ENCODE data around the gene SLC7A1.

GRCh38 chr13:29543230-29544215, 52.0 kb downstream of the SLC7A1 start:
- TF ChIP-seq CTCF (IDR thresholded peaks at IDR 0.05; ENCODE audit: low read depth, low read length, poor library complexity, severe bottlenecking): no peak
- TF ChIP-seq EZH2phosphoT487 (IDR thresholded peaks at IDR 0.05; ENCODE audit: borderline replicate concordance, low read length): no peak

Measured in DOHH2 (cell line).